Prostate gland (tissue), 2 donors: Measurements from ENCODE around the gene PACSIN3.

ENCODE experiments used
- CTCF ChIP-seq, 4 experiments: fragments of 200-600 bp in 2 of 4; fragments of 450-650 bp in 2 of 4; sonication (generic) in 2 of 4; IDR thresholded peaks; 1 replicate in 3 of 4; 2 replicates in 1 of 4; pipeline ENCODE4 v1.5.1; 2016 to 2019; ENCODE audit warnings: antibody characterized with exemption in 4 of 4, mild to moderate bottlenecking in 2 of 4, moderate library complexity in 2 of 4
- POLR2A ChIP-seq: fragments of 450-650 bp; IDR thresholded peaks from one replicate; pipeline ENCODE4 v1.6.1; 2016; ENCODE audit warnings: antibody characterized with exemption, mild to moderate bottlenecking

- TF ChIP-seq POLR2A = no peak
- no peak for TF ChIP-seq CTCF (IDR thresholded peaks at IDR 0.05)
Measured at GRCh38 chr11:47184711-47185304, 1.4 kb downstream of the PACSIN3 start.
